Effector CD4-positive, alpha-beta T cell (primary cell): ENCODE data around the gene BAAT.
"Not testable (repeated sequence)": the region's sequence is repeated elsewhere in the genome, so short reads cannot be mapped to it uniquely, and the experiment has no call there.

Experiments
- DNase-seq: peaks from one replicate; pipeline ENCODE4 v3.0.0-alpha.2; 2020

The BAAT gene

DNA sequence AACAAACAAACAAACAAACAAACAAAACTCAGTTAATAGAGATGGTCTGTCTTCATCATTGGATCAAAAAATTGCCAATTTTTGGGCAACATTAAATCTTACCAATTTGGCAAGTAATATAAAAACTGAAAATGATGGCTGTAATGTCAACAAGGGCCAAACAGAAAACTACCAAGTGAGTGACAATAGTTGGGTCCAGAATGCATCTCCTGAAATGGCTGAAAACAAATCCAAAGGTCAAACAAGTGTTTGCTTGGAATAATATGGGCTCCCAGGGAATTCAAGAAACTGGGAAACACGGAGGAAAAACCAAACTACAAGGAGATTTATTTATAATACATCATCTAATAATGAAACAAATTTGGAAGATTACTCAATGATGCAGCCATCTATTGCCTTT is 25.1 kb downstream of the BAAT start:
- no peak for DNase-seq

DNA sequence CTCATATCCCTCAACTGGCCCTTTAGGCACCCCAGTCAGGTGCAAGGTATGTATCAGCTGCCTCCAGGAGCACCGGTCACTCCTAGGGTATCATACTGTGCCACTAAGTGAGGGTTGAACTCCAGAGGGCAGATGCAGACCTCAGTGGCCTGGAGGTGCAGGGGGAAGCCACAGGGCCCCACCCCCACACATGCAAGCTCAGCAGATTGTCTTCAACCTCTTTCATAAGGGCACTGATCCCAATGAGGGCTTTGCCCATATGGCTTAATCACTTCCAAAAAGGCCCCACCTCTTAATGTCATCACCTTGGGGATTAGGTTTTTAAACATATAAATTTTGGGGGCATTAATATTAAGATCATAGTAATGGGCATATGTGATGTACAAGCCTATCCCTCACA is 28.2 kb downstream of the BAAT start:
- no peak for DNase-seq

DNA sequence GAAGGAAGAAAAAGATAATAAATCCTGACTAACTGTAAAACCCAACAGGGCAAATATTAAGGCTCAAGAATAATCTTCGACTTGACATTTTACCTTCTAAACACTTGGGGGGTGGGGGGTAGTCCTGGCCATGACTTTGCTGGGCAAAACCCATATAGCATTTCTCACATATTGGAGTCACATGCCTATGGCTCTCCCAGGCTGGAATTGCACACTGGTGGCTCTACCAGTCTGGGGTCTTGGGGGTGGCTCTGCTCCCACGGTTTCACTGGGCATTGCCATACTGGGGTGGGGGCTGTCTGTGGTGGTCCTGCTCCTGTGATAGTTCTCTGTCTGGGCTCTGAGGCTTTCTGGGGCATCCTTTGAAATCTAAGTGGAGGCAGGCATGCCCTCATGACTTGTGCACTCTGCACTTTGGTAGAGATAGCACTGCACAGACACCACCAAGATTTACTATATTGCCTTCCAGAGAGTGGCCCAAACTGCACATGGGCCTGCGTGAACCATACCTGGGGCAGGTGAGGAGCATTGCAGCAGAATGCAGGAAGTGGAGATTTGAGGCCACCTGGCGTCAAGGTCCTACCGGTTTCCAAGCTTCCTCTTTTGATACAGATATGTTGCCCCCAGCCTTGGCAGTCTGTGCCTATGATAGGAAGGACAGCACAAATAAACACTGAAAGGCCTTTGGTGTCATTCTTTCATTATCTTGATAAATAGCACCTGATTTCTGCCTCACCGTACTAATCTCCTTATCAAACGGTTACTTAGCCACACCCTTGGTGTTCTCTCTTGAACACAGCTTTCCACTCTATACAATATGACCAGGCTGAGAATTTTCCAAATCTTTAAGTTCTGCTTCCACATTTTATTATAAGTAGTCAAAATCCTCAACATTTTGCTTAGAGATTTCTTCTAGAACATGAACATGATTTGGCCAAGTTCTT is 29.8 kb downstream of the BAAT start:
- no peak for DNase-seq

DNA sequence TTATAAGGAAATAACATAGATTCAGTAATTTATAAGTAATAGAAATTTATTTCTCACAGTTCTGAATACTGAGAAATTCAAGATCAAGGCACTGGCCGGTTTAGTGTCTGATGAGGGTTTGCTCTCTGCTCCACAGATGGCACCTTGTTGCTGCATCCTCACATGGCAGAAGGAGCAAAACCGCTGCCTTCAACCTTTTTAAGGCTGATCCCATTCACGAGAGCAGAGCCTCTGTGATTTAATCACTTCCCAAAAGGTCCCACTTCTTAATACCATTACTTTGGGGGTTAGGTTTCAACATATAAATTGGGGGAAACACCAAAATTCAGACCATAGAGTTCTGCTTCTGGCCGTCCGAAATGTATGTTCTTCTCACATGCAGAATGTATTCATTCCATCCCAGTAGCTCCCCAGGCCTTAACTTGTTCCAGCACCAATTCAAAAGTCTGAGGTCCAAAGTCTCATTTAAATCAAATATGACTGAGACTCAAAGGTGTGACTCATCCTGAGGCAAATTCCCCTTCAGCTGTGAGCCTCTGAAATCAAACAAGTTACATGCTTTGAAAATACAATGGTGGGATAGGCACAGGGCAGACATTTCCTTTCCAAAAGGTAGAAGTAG is 30.6 kb downstream of the BAAT start:
- DNase-seq, result no peak

DNA sequence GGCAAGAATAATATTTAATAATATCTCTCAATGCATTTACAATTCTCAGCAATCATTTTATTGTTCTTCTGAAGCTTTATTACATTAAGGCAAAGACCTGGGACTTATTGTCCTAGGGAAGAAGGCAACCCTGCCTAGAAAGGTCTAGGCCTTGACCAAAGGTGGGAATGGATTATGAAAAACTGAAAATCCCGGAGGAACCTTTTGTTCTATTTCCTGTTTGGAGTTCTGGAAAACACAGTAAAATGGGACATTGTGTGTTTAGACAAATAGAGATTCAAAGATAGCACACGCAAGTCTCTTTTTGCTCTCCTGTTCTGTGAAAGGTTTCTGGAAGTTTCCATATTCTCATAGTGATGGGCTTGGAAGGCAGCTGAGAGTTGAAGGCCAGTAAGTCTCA is 31.1 kb downstream of the BAAT start:
- no peak for DNase-seq

DNA sequence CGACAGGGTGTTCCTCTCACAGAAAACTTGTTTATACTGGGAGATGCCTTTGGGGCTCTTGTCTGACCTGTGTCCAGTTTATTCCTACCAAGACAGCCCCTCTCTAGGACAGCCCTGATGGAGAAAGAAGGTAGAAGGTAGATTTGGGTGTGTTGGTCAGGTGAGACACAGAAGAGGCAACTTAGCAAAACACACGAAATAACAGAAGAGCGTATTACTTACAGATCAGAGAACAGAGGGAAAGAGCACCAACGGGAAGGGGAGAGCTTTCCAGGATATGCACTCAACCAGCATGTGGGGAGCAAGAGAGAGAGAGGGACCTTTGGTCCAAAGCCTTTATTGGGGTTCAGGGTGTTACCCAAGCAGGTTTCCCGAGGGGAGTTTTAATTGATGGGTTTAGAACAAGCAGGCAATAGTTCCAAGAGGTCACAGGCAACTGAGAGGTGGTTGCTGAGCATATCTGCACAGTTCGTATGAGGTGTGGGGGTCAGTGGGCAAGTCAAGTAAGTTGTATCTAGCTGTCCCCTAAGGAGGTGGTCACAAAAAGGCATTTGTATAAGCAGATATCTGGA is 31.8 kb downstream of the BAAT start:
- DNase-seq, result no peak

DNA sequence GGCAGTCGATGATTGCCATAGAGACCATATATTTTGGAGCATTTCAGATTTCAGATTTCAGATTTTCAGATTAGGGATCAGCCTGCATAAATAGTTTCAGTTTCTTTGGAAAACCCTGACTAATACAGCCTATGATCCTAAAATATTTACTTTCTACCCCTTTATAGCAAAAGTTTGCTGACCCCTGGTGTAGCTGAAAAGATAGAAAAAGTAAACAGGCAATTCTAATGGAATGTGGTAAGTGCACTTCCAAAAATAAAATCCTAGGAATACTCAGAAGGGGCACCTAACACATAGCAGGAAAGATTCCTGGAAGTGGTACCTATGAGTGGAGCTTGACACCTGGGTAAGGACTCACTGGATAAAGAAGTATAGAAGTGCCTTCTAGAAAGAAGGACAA is 34.5 kb downstream of the BAAT start:
- no peak for DNase-seq

DNA sequence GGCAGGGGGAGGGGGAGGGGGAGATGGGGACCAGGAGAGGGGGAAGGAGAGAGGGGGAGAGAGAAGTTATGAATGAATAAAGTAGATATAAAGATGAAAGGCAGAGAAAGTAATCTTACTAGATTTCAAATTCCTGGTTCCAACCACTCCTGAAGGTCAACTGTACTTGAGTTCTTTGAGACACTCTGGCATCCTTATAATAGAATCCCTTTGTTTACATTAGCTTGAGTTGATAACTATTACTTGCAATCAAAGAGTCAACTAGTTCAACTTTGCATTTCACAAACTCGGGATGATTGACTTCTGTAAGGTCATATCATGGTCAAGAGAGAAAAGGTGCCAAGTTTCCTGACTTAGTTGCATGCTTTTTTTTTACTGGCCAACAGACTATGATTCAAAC is 42.2 kb downstream of the BAAT start:
- DNase-seq, result no peak

DNA sequence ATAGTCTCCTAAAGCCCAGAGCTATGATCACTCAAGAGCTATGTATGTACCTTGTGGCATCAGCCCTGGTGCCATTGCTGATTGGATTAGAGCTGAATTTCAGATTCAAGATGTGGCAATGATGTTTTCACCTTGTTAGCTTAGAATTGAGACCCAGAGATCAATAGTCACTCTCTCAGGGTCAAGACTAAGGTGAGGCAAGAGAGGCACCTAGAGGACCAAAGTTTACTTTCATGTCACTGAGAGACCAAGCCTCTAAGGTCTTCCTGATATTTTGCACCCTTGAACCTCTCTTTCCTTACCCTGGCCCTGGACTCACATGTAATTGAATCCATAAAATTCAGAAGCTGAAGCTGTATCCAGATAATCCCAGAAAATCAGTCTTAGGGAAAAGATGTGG is 42.8 kb downstream of the BAAT start:
- DNase-seq, result no peak

DNA sequence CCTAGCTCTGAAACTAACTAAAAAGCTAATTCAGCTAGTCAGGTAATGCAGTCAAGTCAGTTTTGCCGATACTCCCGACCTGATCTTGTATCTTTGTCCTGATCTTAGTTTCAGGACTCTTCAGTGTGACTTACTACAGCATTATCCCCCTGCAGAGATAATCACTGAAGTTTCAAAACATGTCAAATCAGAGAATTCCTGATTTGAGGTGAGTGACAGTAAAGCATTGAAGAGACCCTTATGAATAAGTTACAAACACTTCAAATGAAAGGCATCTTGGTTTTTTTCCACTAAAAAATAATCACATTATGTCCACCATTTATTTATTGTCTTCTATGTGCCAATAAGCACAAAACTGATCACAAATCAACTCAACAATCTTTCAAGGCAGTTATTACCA is 47.6 kb downstream of the BAAT start:
- DNase-seq, result no peak

DNA sequence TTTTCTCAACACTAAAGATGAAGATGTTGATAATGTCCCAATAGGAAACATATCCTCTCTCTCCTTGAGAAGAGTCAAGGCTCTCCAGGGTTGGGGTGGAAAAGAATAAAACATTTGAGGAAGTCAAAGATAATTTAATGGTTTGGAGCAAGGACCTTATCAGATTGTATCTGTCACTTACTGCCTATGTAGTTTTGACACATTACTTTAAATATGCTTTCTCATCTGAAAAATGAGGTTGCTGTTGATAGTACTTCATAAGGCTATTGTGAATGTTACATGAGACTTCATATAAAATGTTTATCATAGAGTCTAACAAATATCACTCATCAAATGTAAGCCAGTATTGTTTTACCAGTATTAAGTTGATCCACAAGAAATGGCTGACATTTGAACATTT is 48.7 kb downstream of the BAAT start:
- no peak for DNase-seq

DNA sequence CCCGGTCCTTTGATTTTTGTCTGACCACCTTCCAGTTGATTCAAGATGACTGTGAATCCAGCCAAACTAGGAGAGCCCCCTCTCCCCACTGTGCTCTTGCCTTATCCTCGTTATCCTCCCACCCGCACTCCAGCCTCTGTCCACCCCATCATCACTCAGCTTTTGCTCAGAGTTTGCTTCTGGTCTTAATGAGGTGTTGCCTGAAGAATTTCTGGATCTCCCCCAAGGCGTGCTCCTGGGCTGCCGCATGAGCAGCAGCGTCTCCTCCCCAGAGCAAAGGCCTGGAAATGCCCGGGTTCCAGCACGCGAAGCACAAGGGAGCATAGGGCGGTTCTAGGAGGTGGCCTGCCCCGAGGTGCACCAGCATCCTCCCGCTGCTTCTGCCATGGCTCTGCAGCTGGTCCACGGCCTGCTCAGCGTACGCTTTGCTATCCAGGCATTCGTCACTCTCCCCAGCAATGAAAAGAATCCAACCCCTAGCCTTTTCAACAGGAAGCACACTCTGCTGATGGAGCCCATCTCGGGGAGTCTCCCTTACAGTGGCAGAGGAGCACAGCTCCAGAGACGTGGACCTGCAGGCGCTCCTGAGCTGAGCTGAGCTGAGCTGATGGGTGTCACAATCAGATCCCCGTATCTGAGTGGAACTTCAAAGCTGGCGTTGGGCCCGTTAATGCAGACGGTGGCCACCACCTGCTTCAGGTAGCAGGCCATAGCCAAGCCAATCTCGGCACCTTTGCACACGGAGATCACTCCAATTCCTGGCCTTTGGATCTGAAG is 50.7 kb downstream of the BAAT start:
- DNase-seq, result no peak

DNA sequence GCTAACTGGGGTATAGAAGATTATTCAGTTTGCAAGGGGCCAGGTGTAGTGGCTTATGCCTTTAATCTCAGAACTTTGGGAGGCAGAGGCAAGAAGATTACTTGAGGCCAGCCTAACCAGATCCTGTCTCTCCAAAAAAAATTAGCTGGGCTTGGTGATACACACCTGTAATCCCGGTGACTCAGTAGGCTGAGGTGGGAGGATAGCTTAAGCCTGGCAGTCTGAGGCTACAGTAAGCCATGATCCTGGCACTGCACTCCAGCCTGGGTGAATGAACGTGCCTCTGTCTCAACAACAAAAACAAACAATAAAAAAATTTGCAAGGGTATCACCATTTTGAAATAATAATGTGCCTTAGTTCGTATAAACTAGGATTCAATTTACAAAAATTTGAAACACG is 51.3 kb downstream of the BAAT start:
- no peak for DNase-seq

DNA sequence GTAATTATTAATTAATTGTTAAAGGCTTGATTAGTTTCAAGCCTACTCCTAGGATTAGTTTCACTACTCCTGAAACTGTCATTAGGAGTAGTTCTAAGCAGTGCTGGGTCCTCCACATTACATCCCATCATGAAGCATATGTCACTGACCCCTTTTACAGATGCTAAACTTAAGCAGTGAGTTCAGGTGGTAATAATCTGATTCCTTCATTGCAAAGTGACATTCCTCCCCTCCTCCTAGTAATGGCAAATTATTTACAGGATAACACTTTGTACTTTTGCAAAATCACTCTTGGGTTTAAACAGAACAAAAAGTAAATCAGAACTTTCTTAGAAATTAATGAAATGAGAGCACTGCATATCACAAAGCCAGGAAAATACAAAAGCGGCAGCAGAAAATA is 52.4 kb downstream of the BAAT start:
- no peak for DNase-seq

DNA sequence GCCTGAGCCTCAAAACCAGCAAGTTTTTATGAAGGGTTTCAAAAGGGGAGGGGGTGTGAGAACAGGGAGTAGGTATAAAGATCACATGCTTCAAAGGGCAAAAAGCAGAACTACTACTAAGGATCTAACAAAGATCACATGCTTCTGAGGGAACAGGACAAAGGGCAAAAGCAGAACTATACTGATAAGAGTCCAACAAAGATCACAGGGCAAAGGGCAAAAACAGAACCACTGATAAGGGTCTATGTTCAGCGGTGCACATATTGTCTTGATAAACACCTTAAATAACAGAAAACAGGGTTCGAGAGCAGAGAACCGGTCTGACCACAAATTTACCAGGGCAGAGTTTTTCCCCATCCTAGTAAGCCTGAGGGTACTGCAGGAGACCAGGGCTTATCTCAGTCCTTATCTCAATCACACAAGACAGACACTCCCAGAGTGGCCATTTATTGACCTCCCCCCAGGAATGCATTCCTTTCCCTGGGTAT is 57.3 kb downstream of the BAAT start:
- not testable (repeated sequence) for DNase-seq

DNA sequence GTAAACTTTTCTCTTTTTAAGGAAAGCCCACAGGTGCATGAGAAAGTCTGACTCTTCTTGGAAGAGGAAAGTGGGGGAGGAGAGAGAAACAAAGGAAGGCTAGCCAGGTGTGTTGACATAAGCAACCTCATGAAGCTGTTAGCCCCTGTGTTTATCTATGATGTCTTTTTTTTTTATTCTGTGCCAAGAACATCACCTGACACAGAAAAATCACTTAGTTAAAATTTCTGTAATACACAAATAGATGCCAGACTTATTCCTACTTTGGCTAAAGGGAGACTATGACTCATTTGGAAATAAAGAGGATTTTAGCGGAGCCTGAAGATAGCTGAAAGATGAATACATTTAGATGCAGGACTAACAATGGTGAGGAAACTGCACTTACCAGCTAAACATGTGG is 58.3 kb downstream of the BAAT start:
- no peak for DNase-seq

DNA sequence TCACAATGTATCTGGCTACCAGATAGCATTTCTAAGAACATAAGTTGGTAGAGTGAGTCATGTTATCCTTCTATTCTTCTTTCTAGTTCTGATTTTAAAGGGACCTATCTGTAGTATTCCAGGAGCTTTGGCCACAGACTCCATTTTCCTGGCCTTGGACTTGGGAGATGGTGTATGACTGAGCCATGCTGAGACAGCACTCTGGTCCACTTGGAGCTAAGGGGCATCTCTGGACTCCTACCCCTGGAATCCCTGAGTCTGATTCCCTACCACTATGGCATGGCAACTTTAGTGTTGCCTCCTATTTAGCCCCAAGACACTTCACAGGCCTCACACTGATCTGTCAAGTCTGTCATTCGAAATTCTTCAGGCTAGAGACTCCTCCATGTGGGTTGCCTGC is 58.8 kb downstream of the BAAT start:
- DNase-seq, result no peak

DNA sequence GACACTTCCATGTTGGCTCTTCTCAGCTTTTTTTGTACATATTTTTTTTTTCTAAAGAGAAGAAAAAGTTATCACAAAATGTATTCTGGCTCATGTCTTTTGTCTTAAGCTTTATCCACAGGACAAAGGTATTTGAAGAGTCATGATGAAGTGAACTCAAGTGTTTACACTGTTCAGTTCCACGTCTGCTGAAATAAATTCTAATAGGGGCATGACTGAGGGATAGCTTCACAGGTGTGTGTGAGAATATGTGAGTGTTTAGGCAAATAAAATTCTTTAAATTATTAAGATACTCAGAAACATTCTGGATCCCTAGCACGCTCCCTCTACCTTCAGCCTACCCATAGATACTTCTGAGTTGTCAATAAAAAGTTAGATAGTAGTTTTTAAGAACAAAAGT is 59.8 kb downstream of the BAAT start:
- no peak for DNase-seq

DNA sequence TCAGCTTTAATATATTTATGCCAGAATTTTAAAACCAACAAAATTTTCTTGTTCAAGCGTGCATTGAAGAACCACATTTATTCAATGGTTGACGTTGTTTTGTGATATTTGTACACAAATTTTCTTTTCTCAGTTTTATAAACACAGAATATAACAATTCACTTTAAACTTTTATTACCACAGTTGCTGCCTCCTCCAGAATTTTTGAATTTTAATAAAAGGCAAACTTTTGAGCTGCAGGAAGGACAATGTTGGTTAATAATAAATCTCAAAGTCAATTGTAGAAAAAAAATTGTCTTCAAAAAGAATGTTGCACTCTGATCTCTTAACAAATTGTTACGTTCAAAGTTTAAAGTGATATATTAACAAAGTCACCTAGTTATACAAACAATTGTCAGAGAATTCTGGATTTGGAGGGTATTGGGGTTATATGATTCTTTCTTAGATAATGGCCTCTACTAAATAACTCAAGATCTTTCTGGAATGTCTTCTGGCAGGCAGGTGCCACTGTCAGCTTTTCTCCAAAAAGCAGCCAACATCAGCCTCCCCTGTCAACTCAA is 60.5 kb downstream of the BAAT start:
- no peak for DNase-seq

DNA sequence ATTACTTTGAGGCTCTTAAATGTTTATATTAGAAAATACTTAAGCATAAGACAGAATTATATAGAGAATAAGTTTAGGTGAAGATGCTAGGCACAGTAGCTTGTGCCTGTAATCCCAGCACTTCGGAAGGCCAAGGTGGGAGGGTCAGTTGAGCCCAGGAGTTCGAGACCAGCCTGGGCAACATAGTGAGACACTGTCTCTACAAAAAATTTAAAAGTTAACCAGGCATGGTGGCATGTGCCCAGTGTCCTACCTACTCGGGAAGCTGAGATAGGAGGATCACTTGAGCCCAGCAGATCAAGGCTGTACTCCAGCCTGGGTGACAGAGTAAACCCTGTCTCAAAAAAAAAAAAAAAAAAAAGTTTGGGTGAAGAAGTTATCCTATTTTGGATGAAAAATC is 61.7 kb downstream of the BAAT start:
- no peak for DNase-seq

DNA sequence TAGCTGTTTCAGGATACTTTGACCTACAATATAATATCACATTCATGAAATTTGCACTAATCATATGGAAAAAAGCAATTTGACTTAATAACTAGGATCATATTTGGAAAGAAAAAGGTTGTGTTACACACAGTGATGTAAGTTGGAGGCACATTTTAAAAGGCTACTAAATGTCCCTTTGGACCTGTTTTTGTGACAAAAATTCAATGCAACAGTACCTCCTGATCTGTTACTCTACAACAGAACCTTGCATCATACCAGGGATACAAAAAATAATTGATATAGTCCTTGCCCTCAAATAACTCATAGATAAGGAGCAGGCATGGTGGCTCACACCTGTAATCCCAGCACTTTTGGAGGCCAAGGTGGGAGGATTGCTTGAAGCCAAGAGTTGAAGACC is 67.1 kb downstream of the BAAT start:
- DNase-seq, result no peak

DNA sequence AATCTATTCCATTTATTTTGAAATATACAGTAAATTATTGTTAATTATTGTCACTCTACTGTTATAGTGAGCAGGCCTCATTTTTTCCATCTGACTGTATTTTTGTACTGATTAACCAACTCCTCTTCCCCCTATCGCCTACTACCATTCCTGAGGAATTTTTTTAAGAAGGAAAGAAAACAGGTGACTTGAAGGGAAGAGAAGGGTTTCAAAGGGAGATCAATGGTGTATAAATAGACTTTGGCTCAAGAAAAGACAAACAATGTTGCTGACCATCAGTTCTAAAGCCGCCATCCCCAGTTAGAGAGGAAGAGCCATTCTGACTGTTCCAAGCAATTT is 69.7 kb downstream of the BAAT start:
- DNase-seq, result no peak

DNA sequence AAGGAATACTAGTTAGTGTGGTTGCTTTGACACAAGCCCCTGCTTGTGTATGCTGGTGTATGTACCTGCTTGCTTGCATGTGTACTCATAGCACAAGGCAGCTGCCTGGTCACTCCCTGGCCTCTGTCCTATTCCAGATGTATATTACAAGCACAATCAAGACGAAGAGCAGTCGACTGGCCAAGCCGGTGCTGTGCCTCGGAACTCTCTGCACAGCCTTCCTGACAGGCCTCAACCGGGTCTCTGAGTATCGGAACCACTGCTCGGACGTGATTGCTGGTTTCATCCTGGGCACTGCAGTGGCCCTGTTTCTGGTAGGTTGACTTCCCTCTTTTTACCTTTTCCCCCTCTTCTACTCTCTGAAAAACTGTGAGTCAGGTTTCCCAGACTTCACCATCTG is 72.1 kb downstream of the BAAT start:
- no peak for DNase-seq
